ENCODE measurements around the gene KLK15.

Gene KLK15, protein sequence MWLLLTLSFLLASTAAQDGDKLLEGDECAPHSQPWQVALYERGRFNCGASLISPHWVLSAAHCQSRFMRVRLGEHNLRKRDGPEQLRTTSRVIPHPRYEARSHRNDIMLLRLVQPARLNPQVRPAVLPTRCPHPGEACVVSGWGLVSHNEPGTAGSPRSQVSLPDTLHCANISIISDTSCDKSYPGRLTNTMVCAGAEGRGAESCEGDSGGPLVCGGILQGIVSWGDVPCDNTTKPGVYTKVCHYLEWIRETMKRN

DNA sequence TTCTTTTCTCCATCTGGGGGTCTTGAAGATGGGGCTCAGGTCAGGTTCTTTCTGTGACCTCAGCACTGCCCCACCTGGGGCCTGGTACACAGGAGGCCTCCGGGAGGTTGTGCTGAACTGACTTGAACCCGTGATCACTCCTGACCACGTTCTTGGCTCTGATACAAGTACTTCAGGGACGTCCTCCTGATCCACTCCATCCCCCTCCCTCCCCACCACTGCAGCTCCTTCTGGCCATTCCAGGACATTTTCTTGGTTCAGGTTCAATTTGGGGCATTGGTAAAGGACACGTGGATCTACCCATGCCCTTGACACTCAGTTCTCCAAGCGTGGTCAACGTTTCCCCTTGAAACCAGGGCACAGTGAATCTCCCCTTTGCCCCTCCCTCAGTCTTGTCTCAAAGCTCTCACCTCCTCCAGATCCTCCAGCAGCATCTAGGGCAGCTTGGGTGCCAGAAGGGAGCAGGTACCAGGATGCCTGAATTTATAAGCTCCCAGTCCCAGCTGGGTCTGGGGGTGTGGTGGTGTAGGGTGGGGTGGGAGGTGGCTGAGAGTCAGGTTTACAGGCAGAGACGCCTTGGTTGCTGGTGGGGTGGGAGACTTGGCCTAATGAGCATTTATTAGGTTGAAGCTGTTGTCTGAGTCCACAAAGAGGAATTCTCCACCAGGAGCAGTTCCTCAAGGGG, at the start of gene KLK15:
Gene KLK15, minus strand, starts transcription at position 458 of the 685 bp plus-strand sequence. CDS start 2,082 bp downstream, outside the sequence.
- DNase-seq = no peak

DNA sequence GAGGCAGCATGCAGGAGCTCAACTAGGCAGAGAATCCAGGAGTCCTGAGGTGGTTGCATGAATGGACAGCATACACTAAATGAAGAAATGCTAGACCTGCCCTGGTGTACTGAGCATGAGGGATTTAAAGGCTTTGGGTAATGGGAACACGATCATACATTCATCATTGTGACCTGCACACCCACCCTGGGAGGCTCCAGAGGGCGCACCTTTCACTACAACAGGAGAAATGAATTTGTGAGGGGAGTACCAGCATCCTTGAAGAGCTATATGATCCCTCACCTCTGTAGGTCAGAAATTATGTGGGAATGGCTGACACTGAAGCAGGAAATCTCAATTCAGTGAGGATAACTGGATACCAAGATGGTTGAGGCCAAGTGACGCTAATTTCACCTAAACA, 48.8 kb upstream of the KLK15 start:
- DNase-seq = no peak

DNA sequence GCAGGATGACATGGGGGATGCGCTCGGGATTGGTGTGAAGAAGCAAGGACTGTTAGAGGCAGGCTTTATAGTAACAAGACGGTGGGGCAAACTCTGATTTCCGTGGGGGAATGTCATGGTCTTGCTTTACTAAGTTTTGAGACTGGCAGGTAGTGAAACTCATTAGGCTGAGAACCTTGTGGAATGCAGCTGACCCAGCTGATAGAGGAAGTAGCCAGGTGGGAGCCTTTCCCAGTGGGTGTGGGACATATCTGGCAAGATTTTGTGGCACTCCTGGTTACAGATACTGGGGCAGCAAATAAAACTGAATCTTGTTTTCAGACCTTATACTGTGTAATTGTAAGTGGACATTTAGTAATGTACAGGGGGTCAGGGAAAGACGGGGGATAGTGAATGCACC, 46.9 kb upstream of the KLK15 start:
- DNase-seq = no peak

DNA sequence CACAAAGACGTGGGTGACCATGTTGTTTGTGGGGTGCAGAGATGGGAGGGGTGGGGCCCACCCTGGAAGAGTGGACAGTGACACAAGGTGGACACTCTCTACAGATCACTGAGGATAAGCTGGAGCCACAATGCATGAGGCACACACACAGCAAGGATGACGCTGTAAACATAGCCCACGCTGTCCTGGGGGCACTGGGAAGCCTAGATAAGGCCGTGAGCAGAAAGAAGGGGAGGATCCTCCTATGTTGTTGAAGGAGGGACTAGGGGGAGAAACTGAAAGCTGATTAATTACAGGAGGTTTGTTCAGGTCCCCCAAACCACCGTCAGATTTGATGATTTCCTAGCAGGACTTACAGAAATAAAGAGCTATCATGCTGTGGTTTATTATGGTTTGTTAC, 45.5 kb upstream of the KLK15 start:
- DNase-seq = no peak

DNA sequence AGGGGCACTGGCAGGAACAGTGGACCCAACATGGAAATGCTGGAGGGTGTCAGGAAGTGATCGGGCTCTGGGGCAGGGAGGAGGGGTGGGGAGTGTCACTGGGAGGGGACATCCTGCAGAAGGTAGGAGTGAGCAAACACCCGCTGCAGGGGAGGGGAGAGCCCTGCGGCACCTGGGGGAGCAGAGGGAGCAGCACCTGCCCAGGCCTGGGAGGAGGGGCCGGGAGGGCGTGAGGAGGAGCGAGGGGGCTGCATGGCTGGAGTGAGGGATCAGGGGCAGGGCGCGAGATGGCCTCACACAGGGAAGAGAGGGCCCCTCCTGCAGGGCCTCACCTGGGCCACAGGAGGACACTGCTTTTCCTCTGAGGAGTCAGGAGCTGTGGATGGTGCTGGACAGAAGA, 44.0 kb upstream of the KLK15 start:
- no peak for DNase-seq

DNA sequence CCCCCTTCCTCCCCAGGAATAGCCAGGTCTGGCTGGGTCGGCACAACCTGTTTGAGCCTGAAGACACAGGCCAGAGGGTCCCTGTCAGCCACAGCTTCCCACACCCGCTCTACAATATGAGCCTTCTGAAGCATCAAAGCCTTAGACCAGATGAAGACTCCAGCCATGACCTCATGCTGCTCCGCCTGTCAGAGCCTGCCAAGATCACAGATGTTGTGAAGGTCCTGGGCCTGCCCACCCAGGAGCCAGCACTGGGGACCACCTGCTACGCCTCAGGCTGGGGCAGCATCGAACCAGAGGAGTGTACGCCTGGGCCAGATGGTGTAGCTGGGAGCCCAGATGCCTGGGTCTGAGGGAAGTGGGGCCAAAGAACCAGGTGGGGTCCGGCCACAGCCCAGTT, 43.1 kb upstream of the KLK15 start:
- DNase-seq = no peak

DNA sequence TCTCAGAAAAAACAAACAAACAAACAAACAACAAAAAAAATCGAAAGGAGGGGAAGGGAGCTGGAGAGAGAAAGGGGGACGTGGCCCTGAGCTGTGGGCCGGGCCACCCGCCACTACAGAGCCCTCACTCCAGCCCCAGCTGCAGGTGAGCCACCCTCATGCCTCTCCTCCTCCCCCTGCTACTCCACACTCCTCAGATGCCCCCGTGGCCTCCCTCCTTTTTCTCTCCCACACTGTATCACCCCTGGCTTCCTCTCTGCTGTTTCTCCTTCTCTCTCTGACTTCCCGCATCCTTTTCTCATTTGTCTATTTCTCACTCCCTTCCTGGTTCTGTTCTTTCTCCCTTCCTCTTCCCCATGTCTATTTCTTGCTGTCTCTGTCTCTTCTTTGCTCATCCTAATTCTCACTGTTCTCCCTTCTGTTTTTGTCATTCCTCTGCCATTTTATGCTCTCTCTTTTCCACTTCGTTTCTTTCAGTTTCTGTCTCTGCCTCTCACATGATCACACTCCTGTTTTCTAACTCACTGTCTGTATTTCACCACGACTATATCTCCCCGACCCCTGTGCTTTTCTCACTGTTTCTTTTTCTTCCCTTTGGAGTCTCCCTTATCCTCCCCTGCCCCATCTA, 42.5 kb upstream of the KLK15 start:
- no peak for DNase-seq

DNA sequence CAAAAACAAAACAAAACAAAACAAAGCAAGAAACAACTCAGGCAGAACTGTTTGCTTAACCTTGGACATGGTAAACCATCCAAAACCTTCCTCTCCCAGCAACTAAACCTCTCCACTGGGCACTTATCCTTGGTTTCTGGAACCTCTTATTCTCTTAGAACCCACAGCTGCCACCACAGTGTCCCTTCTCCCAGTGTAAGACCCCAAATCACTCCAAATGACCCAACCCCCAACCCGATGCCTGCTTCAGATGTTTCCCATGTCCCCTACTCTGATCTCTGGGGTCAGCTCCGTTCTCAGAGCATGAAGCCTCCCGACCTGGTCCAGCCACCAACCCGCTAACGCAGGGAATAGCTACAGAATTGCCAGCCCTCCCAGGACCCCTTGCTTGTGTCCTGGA, 40.8 kb upstream of the KLK15 start:
- no peak for DNase-seq

DNA sequence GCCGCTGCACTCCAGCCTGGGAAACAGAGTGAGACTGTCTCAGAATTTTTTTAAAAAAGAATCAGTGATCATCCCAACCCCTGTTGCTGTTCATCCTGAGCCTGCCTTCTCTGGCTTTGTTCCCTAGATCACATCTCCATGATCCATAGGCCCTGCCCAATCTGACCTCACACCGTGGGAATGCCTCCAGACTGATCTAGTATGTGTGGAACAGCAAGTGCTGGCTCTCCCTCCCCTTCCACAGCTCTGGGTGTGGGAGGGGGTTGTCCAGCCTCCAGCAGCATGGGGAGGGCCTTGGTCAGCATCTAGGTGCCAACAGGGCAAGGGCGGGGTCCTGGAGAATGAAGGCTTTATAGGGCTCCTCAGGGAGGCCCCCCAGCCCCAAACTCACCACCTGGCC, 39.7 kb upstream of the KLK15 start, which contains the start of gene KLK2:
Gene KLK2, plus strand, starts transcription at position 384 of the 400 bp plus-strand sequence. CDS start 35 bp downstream, outside the sequence.
- DNase-seq = no peak

DNA sequence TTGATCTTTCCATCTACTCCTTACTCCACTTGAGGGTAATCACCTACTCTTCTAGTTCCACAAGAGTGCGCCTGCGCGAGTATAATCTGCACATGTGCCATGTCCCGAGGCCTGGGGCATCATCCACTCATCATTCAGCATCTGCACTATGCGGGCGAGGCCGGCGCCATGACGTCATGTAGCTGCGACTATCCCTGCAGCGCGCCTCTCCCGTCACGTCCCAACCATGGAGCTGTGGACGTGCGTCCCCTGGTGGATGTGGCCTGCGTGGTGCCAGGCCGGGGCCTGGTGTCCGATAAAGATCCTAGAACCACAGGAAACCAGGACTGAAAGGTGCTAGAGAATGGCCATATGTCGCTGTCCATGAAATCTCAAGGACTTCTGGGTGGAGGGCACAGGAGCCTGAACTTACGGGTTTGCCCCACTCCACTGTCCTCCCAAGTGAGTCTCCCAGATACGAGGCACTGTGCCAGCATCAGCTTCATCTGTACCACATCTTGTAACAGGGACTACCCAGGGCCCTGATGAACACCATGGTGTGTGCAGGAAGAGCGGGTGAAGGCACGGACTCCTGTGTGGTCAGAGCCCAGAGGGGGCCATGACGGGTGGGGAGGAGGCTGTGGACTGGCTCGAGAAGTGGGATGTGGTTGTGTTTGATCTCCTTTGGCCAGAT, 37.2 kb upstream of the KLK15 start:
- DNase-seq = peak; percentile 1 to 32

DNA sequence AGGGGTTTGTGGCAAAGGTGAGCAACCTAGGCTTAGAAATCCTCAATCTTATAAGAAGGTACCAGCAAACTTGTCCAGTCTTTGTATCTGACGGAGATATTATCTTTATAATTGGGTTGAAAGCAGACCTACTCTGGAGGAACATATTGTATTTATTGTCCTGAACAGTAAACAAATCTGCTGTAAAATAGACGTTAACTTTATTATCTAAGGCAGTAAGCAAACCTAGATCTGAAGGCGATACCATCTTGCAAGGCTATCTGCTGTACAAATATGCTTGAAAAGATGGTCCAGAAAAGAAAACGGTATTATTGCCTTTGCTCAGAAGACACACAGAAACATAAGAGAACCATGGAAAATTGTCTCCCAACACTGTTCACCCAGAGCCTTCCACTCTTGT, 36.1 kb upstream of the KLK15 start:
- DNase-seq = no peak

DNA sequence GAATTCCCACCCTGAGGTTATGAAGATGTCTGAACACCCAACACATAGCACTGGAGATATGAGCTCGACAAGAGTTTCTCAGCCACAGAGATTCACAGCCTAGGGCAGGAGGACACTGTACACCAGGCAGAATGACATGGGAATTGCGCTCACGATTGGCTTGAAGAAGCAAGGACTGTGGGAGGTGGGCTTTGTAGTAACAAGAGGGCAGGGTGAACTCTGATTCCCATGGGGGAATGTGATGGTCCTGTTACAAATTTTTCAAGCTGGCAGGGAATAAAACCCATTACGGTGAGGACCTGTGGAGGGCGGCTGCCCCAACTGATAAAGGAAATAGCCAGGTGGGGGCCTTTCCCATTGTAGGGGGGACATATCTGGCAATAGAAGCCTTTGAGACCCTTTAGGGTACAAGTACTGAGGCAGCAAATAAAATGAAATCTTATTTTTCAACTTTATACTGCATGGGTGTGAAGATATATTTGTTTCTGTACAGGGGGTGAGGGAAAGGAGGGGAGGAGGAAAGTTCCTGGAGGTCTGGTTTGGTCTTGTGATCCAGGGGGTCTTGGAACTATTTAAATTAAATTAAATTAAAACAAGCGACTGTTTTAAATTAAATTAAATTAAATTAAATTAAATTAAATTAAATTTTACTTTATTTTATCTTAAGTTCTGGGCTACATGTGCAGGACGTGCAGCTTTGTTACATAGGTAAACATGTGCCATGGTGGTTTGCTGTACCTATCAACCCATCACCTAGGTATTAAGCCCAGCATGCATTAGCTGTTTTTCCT, 28.3 kb upstream of the KLK15 start:
- no peak for DNase-seq

DNA sequence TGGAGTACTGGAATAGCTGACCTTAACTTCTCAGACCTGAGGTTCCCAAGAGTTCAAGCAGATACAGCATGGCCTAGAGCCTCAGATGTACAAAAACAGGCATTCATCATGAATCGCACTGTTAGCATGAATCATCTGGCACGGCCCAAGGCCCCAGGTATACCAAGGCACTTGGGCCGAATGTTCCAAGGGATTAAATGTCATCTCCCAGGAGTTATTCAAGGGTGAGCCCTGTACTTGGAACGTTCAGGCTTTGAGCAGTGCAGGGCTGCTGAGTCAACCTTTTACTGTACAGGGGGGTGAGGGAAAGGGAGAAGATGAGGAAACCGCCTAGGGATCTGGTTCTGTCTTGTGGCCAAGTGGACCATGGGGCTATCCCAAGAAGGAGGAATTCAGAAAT, 27.6 kb upstream of the KLK15 start:
- DNase-seq = no peak

DNA sequence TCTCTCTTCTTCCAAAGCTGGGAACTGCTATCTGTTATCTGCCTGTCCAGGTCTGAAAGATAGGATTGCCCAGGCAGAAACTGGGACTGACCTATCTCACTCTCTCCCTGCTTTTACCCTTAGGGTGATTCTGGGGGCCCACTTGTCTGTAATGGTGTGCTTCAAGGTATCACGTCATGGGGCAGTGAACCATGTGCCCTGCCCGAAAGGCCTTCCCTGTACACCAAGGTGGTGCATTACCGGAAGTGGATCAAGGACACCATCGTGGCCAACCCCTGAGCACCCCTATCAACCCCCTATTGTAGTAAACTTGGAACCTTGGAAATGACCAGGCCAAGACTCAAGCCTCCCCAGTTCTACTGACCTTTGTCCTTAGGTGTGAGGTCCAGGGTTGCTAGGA, 26.5 kb upstream of the KLK15 start:
- DNase-seq = no peak

DNA sequence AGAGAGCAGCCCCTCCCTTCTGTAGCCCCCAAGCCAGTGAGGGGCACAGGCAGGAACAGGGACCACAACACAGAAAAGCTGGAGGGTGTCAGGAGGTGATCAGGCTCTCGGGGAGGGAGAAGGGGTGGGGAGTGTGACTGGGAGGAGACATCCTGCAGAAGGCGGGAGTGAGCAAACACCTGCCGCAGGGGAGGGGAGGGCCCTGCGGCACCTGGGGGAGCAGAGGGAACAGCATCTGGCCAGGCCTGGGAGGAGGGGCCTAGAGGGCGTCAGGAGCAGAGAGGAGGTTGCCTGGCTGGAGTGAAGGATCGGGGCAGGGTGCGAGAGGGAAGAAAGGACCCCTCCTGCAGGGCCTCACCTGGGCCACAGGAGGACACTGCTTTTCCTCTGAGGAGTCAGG, 25.5 kb upstream of the KLK15 start:
- DNase-seq = no peak

DNA sequence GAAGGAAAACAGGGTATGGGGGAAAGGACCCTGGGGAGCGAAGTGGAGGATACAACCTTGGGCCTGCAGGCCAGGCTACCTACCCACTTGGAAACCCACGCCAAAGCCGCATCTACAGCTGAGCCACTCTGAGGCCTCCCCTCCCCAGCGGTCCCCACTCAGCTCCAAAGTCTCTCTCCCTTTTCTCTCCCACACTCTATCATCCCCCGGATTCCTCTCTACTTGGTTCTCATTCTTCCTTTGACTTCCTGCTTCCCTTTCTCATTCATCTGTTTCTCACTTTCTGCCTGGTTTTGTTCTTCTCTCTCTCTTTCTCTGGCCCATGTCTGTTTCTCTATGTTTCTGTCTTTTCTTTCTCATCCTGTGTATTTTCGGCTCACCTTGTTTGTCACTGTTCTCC, 24.0 kb upstream of the KLK15 start:
- no peak for DNase-seq

DNA sequence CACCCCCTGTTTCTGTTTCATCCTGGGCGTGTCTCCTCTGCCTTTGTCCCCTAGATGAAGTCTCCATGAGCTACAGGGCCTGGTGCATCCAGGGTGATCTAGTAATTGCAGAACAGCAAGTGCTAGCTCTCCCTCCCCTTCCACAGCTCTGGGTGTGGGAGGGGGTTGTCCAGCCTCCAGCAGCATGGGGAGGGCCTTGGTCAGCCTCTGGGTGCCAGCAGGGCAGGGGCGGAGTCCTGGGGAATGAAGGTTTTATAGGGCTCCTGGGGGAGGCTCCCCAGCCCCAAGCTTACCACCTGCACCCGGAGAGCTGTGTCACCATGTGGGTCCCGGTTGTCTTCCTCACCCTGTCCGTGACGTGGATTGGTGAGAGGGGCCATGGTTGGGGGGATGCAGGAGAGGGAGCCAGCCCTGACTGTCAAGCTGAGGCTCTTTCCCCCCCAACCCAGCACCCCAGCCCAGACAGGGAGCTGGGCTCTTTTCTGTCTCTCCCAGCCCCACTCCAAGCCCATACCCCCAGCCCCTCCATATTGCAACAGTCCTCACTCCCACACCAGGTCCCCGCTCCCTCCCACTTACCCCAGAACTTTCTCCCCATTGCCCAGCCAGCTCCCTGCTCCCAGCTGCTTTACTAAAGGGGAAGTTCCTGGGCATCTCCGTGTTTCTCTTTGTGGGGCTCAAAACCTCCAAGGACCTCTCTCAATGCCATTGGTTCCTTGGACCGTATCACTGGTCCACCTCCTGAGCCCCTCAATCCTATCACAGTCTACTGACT, 21.4 kb upstream of the KLK15 start, which contains the start of gene KLK3:
Gene KLK3, plus strand, starts transcription at position 280 of the 775 bp plus-strand sequence. Its CDS starts 41 bp downstream, at position 321.
- DNase-seq = no peak

DNA sequence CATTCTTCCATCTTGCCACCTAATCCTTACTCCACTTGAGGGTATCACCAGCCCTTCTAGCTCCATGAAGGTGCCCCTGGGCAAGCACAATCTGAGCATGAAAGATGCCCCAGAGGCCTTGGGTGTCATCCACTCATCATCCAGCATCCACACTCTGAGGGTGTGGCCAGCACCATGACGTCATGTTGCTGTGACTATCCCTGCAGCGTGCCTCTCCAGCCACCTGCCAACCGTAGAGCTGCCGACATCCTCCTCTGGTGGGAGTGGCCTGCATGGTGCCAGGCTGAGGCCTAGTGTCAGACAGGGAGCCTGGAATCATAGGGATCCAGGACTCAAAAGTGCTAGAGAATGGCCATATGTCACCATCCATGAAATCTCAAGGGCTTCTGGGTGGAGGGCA, 18.2 kb upstream of the KLK15 start:
- no peak for DNase-seq

DNA sequence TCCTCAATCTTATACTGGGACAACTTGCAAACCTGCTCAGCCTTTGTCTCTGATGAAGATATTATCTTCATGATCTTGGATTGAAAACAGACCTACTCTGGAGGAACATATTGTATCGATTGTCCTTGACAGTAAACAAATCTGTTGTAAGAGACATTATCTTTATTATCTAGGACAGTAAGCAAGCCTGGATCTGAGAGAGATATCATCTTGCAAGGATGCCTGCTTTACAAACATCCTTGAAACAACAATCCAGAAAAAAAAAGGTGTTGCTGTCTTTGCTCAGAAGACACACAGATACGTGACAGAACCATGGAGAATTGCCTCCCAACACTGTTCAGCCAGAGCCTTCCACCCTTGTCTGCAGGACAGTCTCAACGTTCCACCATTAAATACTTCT, 17.4 kb upstream of the KLK15 start:
- DNase-seq = no peak

DNA sequence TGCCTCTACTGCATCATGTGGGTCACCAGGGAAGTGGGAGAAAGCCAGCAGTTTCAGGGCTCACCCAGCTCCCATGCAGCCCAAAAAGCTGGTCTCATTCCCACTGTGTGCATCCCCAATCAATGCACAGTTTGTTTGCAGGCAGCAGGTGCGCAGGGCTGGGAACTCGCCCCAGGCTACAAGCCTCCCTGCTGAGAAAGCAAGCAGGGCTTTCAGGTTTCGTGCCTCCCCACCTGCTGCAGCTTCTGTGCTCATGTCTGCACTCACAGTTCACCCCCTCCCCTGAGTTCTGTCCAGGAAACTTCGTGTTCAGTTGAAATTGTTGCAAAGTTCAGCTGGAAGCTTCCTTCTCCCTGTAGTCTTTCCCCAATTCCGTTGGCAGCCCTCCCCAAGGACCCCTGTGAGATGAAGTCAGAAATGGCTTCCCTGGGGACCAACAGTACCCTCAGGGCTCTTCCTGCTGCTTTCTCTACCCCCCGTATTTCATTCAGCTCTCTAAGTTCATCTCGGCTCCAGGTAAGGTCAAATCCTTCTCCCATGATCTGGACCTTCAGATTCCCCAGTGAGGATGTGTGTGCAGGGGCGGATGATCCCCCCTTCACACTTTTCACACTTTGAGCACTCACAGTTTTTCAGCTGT, 11.0 kb upstream of the KLK15 start:
- DNase-seq = no peak

DNA sequence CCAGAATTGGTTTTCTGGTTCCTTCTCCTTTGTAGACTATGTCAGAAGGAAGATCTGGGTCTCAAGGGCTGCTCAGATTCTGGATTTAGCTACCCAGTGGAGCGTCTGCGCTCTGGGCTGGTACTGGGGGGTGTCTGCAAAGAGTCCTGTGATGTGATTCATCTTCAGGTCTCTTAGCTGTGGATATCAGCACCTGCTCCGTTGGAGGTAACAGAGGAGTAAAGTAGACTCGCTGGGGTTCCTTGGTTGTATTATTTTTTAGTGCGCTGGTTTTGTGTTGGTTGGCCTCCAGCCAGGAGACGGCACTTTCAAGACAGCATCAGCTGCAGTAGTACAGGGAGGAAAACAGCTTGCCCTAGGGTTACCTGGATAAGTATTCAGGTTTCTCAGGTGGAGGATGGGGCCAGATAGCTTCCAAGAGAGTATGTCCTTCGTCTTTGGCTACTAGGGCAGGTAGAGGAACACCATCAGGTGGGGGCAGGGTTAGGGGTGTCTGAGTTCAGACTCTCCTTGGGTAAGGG, 10.4 kb upstream of the KLK15 start:
- no peak for DNase-seq
